Adrenal gland (tissue), 5 donors: ENCODE results near the gene NEU4.

Experiments used
- CTCF ChIP-seq, 6 experiments: fragments of 450-650 bp in 4 of 6; fragments of 200-600 bp in 2 of 6; sonication (generic) in 1 of 6; IDR thresholded peaks; 1 replicate in 5 of 6; 2 replicates in 1 of 6; pipeline versions ENCODE4 v1.5.1 to v1.8.0; 2016 to 2021; ENCODE audit warnings: antibody characterized with exemption in 6 of 6, mild to moderate bottlenecking in 2 of 6, moderate library complexity in 1 of 6
- POLR2A ChIP-seq, 2 donors: fragments of 450-650 bp; IDR thresholded peaks; one replicate each; pipeline ENCODE4 v1.6.1; 2017; ENCODE audit warnings: antibody characterized with exemption in 2 of 2, mild to moderate bottlenecking in 2 of 2, moderate library complexity in 1 of 2
- donor health status: DM: no; HTN: no; CAD: no.

DNA sequence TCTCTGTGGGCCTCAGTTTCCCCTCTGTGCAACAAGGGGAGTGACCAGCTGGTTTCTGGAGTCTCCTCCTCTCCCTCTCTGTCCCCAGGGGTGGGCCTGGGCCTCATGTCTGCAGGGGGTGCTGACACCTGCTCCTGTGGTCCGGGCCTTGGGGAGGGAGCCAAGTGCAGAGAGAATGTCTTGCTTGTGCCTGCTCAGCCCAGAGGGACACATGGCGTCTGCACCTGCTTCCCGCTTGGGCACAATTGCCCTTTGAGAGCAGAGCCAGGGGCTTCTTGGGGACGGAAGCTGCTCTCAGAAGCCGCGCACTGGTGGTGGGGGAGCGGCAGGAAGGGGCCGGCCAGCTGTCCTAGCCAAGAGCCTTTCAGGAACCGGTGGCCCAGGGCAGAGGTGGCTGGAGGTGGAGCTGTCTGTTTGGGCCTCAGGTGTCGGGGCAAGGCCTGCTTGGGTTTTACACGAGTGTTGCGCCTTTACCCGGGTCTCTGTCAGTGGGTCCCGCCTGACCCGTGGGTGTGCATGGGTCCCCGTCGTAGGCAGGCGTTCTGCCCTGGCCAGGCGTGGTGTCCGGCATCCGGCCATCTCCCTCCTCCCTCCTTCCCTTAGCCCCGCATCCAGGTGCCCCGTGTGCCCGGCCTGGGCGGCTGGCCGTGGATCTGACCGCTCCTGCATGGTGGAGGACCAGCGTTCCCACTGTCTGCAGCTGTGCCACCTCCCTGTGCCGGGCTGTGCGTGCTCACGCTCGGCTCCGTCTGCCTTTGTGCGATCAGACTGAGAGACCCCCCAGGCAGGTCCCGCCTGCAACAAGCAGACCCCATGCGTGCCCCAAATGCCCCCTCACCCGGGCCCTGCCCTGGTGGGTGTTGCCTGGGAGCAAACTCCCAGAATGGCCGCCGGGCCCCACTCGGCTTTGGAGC is 4.0 kb downstream of the NEU4 start:
- TF ChIP-seq CTCF (IDR thresholded peaks at IDR 0.05) (no peak), POLR2A (IDR thresholded peaks at IDR 0.05) (no peak)
